Measurements from ENCODE around the gene BEND3. TPM values are rescaled to one million over a fixed set of nuclear protein-coding genes. Genes with fewer than 3 reads are reported as not detected.

BEND3 gene
- total and polyA plus RNA-seq, 10 of the 15 experiments (the other 5 are each of a cell fraction or from before 2014, with no cell fraction given), result 1.1 to 9.0 (median 3.6) TPM

GRCh38 chr6:107064579-107065065 lies 50.7 kb downstream of the BEND3 start (continued):
- TF ChIP-seq ZBTB11 (CRISPR knock-in tag; IDR thresholded peaks at IDR 0.05) (no peak), ZNF207 (IDR thresholded peaks at IDR 0.05; ENCODE audit: borderline replicate concordance) (no peak), NFYB (IDR thresholded peaks at IDR 0.05; ENCODE audit: insufficient read depth, low read depth, low read length) (no peak), SP1 (IDR thresholded peaks at IDR 0.05; ENCODE audit: low read depth, low read length) (no peak), ASH2L (IDR thresholded peaks at IDR 0.05; ENCODE audit: borderline replicate concordance, low read depth) (no peak), MEF2A (IDR thresholded peaks at IDR 0.05; ENCODE audit: insufficient read depth, low read depth, low read length) (0 out of 2 replicates have a peak, but pooled peaks have one; percentile 19), IKZF1 (conservative IDR thresholded peaks at IDR 0.05) (peak; percentile 47), CTCF (IDR thresholded peaks at IDR 0.05 in 2 of 3, conservative IDR thresholded peaks at IDR 0.05 in 1 of 3; ENCODE audit: control insufficient read depth in 2 of 3, extremely low read depth in 1 of 3, insufficient read depth in 1 of 3, low read depth in 3 of 3, low read length in 3 of 3) (no peak), IRF4 (IDR thresholded peaks at IDR 0.05; ENCODE audit: low read depth, low read length) (no peak), SKIL (IDR thresholded peaks at IDR 0.05; ENCODE audit: low read depth, poor library complexity, severe bottlenecking) (no peak), MTA2 (IDR thresholded peaks at IDR 0.05; ENCODE audit: low read depth) (peak; percentile 16; the same call in 1 of the 2 replicates), SREBF1 (IDR thresholded peaks at IDR 0.05; ENCODE audit: low read length) (no peak), SRF (IDR thresholded peaks at IDR 0.05; ENCODE audit: low read depth in 2 of 2, low read length in 2 of 2) (no peak), EZH2 (IDR thresholded peaks at IDR 0.05; ENCODE audit: borderline replicate concordance, control insufficient read depth, low read depth, low read length) (no peak), RAD21 (IDR thresholded peaks at IDR 0.05; ENCODE audit: insufficient read depth, low read depth, low read length) (no peak), CBX5 (IDR thresholded peaks at IDR 0.05; ENCODE audit: low read depth) (no peak), MAX (IDR thresholded peaks at IDR 0.05; ENCODE audit: low read depth, low read length) (no peak), RAD51 (IDR thresholded peaks at IDR 0.05) (no peak), TARDBP (IDR thresholded peaks at IDR 0.05; ENCODE audit: borderline replicate concordance) (no peak), TAF1 (IDR thresholded peaks at IDR 0.05; ENCODE audit: borderline replicate concordance, low read depth, low read length) (no peak), ZNF622 (IDR thresholded peaks at IDR 0.05) (no peak), EGR1 (IDR thresholded peaks at IDR 0.05; ENCODE audit: borderline replicate concordance in 1 of 2, low read depth in 2 of 2, low read length in 2 of 2) (no peak), BACH1 (IDR thresholded peaks at IDR 0.05; ENCODE audit: borderline replicate concordance) (no peak), HCFC1 (IDR thresholded peaks at IDR 0.05; ENCODE audit: low read length) (no peak), WRNIP1 (IDR thresholded peaks at IDR 0.05; ENCODE audit: borderline replicate concordance, low read depth, low read length) (no peak)

All from GM12878 (cell line).